Measurements from ENCODE around the gene FOXK1.

FOXK1 gene

GRCh38 chr7:4734587-4735345 is 52.7 kb downstream of the FOXK1 start:
- no peak overlapping the region for H3K4me3 ChIP-seq (ENCODE audit: low read depth, low read length)
- DNase-seq (ENCODE audit: low read depth): no peak

- no peak for DNase-seq (ENCODE audit: low read depth)
- H3K4me3 ChIP-seq (ENCODE audit: low read depth, low read length): no peak overlapping the region
Measured at GRCh38 chr7:4737300-4737699, 55.2 kb downstream of the FOXK1 start.

DNA sequence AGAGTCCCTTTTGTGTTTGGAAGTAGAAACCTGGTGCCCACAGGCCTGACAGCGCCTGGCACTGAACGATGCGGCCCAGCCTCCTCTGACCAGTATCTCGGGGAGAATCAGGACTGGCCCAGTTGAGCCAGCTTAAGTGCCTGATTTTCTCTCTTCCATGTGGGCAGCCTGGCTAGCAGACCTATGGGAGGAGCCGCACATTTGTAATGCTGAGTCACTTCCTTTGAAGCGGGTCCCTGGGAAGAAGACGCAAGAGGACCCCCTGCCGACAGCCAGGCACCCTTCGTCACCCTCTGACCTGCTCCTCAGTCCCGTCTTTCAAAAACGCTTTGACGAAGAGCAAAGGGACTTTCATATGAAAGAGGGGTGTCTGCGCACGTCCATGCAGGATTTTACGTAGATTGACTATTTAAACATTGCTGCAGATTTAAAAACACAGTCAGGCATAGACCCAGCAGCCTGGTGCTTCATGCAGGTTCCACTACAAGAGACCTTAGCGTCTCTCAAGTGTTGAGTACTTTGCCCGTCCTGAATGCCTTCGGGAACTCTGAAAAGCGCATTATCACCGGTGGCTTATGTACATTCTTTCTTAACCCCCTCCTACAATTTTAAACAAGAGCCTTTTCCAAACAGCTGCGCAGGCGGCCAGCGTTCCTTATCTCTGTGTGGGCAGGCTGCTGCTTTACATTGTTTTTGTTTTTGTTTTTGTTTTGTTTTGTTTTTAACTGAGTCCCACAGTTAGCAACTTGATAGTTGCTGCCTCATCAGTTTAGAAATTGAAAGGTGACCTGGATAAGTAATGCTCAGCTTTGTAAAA is 56.8 kb downstream of the FOXK1 start:
- H3K4me3 ChIP-seq (ENCODE audit: low read depth, low read length): peak overlapping the region; percentile 0
- peak; percentile 71 for DNase-seq (ENCODE audit: low read depth)

GRCh38 chr7:4739528-4739992 is 57.5 kb downstream of the FOXK1 start:
- DNase-seq (ENCODE audit: low read depth): no peak
- no peak overlapping the region for H3K4me3 ChIP-seq (ENCODE audit: low read depth, low read length)

DNA sequence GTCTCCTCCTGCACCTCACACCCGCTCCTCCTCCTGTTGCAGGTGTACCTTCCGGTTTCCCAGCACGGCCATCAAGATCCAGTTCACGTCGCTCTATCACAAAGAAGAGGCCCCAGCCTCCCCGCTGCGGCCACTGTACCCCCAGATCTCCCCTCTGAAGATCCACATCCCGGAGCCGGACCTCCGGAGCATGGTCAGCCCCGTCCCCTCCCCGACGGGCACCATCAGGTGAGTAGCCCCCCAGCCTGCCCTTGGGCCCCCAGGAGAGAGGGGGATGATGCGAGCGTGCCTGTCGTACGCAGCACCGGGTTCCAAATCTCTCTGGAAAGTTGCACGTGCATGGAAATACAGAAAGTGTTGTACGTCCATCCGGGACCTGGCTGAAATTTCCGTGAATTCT is 58.7 kb downstream of the FOXK1 start:
- no peak for DNase-seq (ENCODE audit: low read depth)
- H3K4me3 ChIP-seq (ENCODE audit: low read depth, low read length): no peak overlapping the region

DNA sequence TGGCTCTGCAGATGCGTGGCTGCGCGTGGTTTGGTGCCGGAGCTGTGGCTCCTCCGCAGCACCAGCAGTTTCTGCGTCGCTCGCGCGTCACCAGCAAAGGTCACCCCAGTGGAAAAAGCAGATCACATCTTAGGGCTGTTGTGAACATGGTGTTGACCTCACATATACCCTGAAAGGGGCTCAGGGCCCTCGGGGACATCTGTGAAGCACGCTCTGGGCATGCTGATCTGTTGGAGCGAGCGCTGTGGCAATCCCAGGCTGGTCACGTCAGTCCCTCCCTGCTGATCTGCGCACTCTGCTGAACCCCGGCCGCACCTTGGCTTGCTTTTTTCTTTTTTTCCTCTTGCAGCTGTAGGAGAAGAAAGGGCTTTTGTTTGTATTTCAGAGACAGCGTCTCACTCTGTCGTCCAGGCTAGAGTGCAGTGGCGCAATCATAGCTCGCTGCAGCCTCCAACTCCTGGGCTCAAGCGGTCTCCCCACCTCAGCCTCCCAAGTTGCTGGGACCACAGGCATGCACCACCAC is 60.0 kb downstream of the FOXK1 start:
- H3K4me3 ChIP-seq (ENCODE audit: low read depth, low read length): no peak overlapping the region
- DNase-seq (ENCODE audit: low read depth): no peak

DNA sequence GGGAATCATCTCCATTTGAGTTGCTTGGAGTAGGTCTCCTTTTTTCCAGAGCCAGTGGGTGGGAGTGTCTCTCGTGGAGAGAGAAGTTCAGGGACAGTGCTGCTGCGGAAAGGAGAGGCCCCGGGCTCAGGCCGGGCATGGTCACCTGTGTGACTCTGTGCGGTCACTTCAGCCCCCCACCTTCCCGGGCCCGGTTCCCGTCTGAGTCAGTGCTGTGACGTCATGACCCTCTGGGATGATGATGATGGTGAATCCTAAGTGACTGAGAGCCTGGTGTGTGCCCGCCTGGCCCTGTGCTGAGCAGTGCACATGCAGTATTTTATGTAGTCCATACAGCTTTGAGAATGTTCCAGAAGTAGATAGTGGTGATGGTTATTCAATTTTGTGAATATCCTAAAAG is 60.8 kb downstream of the FOXK1 start:
- no peak overlapping the region for H3K4me3 ChIP-seq (ENCODE audit: low read depth, low read length)
- DNase-seq (ENCODE audit: low read depth): no peak

DNA sequence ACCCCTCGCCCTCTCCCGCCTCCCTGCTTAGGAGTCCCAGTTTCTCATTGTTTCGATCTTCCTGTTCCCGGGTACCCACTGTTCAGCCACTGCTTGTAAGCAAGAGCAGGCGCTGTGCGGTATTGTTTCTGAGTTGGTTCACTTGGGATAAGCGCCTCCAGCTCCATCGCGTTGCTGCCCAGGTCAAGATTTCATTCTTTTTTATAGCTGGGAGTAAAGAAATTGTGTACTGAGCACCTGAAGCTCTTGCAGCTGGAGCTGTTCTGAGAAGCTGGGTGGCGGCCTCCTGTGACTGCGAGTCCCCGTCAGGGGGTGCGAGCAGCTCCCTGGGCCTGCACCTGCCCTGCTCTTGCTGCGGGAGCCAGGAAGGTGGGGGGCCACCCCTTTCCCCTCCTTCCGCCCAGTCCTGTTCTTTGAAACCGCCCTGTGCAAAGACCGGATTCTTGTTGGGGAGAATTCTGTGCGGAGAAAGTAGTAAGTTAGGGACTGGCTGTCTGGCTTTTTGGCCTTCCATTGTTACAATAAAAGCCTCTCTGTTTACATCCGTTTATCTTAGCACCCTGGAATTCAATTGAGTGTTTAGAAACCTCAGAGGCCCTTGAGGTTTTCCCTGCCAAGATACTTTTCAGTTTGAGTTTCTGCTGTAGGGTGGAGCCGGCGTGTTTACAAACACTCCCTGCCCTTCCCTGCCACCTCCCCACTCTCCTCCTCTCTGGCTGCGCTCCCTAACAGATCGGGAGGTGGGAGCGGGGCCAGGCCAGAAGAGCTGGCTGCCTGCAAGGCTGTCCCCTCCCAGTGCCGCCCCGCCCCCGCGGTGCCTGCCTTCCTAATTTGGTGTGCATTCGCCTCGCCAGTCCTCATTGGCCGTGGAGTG is 62.5 kb downstream of the FOXK1 start:
- H3K4me3 ChIP-seq (ENCODE audit: low read depth, low read length): peak overlapping the region; percentile 8
- peak; percentile 99 for DNase-seq (ENCODE audit: low read depth)

DNA sequence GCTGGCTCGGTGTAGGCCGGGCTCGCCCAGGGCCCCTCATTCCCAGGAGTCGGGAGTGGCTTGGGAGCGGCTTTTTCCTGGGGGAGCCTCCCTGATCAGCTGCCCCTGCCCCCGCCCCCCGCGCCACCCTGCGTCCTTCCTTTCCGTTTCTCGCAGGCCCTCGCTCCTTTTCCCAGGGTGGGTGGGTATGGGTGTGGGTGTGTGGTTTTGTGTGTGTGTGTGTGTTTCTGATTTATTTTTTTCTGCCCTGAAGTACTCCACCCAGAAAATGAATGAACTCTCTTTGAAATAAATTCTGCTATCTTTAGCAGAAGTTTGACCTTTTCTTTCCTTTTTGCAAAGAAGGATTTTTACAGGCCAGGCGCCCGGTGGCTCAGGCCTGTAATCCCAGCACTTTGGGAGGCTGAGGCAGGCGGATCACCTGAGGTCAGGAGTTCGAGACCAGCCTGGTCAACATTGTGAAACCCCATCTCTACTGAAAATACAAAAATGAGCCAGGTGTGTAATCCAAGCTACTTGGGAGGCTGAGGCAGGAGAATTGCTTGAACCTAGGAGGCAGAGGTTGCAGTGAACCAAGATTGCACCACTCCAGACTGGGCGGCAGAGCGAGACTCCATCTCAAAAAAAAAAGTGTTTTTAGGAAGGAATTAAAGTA is 63.3 kb downstream of the FOXK1 start:
- H3K4me3 ChIP-seq (ENCODE audit: low read depth, low read length): peak overlapping the region; percentile 23

GRCh38 chr7:4745971-4746919 is 64.2 kb downstream of the FOXK1 start:
- H3K4me3 ChIP-seq (ENCODE audit: low read depth, low read length): peak overlapping the region; percentile 23
- DNase-seq (ENCODE audit: low read depth): no peak

More for the DNA sequence above, 63.3 kb downstream of the FOXK1 start:
- DNase-seq (ENCODE audit: low read depth): no peak

DNA sequence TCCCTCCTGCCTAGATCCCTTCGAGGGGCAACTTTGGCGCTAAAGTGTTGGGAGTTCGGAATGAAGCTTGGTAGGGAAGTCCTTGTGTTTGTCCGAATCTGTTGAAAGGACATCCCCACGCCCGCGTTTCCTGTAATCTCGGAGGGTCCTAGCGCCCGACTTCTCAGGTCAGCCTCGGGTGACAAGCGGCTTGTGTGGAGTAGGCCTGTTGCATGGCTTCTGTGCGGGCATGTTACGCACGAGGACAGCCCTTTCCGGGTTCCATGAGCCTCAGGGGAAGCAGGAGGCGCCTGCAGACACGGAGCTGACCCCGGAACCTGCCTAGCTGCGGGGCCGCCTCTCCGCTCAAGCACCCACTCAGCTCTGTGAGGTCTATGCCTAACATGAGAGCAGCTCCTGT is 64.9 kb downstream of the FOXK1 start:
- no peak for DNase-seq (ENCODE audit: low read depth)
- H3K4me3 ChIP-seq (ENCODE audit: low read depth, low read length): no peak overlapping the region

GRCh38 chr7:4747746-4748145 is 65.7 kb downstream of the FOXK1 start:
- no peak overlapping the region for H3K4me3 ChIP-seq (ENCODE audit: low read depth, low read length)
- DNase-seq (ENCODE audit: low read depth): no peak

DNA sequence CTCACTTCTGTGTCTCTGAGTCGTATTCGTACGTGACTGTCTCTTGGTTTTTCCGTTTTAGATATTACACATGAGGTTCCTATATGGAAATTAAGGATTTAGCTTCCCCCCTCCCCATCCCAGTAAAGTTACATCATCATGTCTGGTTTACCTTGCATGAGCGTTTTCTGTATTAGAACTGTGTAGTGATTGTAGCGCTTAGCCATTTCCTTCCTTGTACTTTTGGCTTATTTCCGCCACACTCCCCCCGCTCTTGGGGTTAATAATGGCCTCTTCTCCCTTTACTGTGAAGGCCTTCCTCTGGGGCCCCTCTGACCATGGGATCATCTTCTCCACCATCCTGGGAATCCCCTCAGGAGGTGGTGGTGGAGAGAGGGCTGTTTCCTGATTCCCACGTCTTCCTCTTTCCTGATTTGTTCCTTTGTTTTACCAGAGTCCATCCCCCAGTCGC is 66.2 kb downstream of the FOXK1 start:
- H3K4me3 ChIP-seq (ENCODE audit: low read depth, low read length): no peak overlapping the region
- DNase-seq (ENCODE audit: low read depth): no peak

DNA sequence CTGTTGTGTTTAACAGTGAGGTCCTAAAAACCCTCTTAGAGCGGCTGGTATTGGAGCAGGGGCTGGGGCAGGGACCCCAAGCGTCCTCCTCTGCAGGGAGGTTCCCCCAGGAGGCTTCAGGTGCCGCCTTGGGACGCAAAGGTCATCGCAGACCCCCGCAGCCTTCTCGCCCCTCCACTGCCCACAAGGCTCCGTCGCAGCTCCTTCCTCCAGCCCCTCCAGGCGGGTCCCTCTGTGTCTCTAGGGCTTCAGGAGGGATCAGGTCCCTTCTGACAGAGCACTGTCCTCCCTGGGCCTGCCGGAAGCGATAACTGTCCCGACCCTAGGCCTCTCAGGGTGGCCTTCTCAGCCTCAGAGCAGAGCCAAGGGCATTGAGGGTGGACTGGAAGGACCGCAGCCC is 67.3 kb downstream of the FOXK1 start:
- H3K4me3 ChIP-seq (ENCODE audit: low read depth, low read length): no peak overlapping the region
- DNase-seq (ENCODE audit: low read depth): no peak

- DNase-seq (ENCODE audit: low read depth): no peak
- no peak overlapping the region for H3K4me3 ChIP-seq (ENCODE audit: low read depth, low read length)
Measured at GRCh38 chr7:4749798-4750197, 67.7 kb downstream of the FOXK1 start.

GRCh38 chr7:4751398-4751947 is 69.4 kb downstream of the FOXK1 start:
- H3K4me3 ChIP-seq (ENCODE audit: low read depth, low read length): no peak overlapping the region
- DNase-seq (ENCODE audit: low read depth): no peak

DNA sequence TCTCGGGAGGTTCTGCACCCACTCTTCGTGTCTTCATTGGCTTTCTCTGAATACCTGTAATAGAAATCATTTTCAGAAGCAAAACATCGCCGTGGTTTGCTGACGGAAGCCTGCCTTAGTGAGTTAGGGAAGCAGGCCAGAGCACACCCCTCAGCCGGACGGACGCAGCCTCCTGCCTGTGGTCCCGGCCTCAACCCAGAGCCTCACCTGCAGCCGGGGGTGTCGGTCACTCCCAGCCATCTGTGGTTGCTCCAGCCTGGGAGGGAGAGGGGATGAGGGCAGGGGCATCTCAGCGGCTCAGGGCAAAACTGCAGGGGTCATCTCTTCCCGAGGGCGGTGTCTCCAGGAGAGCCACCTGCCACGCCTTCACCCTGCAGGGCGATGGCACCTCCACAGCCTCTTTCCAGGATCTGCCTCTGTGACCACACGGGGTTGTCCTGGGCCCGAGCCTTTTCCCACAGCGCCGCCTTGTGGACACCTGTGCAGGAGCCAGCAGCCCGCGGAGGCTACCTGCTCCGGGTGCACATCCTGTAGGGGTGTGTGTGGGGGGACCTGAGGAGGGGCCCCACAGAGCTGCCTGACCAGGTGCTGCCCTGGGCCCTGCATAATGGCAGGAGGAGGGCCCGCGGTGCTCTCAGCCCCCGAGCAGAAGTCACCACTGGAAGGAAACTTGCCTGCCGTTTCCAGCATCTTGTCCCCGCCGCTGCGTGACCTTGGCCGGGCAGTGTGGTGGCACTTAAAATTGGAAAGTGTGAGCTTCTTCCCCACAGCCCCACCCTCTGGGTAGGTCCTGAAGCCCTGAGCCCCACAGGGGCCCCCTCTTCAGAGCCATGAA is 71.7 kb downstream of the FOXK1 start:
- H3K4me3 ChIP-seq (ENCODE audit: low read depth, low read length): no peak overlapping the region
- DNase-seq (ENCODE audit: low read depth): no peak

Data from skeletal muscle cell (primary cell).